Sigmoid colon (tissue), 4 donors: ENCODE data around the gene SLC39A13.

Experiments used
- CTCF ChIP-seq, 4 experiments: fragments of 450-650 bp in 3 of 4; fragments of 200-600 bp in 1 of 4; IDR thresholded peaks; one replicate each; pipeline ENCODE4 v1.5.1; 2016 to 2019; ENCODE audit warnings: antibody characterized with exemption in 4 of 4, mild to moderate bottlenecking in 3 of 4, moderate library complexity in 2 of 4
- EP300 ChIP-seq, 4 donors: sonication (generic); formaldehyde crosslinking; IDR thresholded peaks; one replicate each; pipeline ENCODE4 v1.6.1; 2017; ENCODE audit warnings: antibody characterized with exemption in 4 of 4
- POLR2A ChIP-seq, 2 donors: fragments of 450-650 bp; IDR thresholded peaks; one replicate each; pipeline ENCODE4 v1.6.1; 2016; ENCODE audit warnings: antibody characterized with exemption in 2 of 2, mild to moderate bottlenecking in 2 of 2, moderate library complexity in 2 of 2
- POLR2AphosphoS5 ChIP-seq, 4 donors: sonication (generic); formaldehyde crosslinking; IDR thresholded peaks; one replicate each; pipeline ENCODE4 v1.6.1; 2017; ENCODE audit warnings: antibody characterized with exemption in 4 of 4

GRCh38 chr11:47430524-47430923 is 22.1 kb downstream of the SLC39A13 start:
- no peak for TF ChIP-seq CTCF (IDR thresholded peaks at IDR 0.05)
- no peak for TF ChIP-seq POLR2AphosphoS5 (IDR thresholded peaks at IDR 0.05)
- TF ChIP-seq POLR2A (IDR thresholded peaks at IDR 0.05): no peak
- no peak for TF ChIP-seq EP300 (IDR thresholded peaks at IDR 0.05)
